ENCODE data around the gene ACSL6.

Gene ACSL6

GRCh38 chr5:131997727-131998117 lies 13.7 kb downstream of the ACSL6 start:
- DNase-seq: no peak

DNA sequence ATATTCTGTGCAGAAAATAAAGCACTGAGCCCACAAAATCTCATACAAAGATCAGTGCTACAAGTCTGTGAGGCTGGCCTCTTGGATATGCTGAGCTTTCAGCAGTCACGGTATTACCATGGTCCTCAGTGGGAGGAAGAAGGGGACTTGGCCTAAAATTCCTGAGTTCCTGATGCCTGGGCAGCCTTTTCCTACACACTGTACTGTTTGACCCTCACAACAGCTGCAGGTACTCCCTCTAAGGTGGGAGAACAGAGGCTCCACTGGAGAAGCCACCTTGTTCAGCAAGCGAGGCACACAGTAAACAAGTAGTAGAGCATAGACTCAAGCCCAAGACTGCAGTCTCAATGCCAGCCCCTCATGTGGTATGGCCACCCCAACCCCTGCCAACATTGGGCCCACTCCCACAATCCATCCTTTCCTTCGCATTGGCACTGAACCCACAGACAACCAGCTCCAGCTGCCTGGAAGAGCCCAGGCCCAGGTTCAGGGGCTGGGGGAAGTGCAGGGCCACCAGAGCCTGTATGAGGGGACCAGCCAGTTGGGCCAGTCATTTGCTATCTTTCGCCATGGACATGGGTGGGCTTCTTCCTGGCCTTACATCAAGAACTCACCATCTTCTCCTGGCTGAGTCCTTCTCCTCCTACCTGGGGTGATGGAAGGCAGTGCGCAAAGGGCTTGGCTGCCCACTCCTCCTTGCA lies 14.3 kb downstream of the ACSL6 start:
- DNase-seq: no peak

GRCh38 chr5:131996210-131997025 lies 15.0 kb downstream of the ACSL6 start:
- no peak for DNase-seq

GRCh38 chr5:131994533-131995226 lies 16.8 kb downstream of the ACSL6 start:
- no peak for DNase-seq

DNA sequence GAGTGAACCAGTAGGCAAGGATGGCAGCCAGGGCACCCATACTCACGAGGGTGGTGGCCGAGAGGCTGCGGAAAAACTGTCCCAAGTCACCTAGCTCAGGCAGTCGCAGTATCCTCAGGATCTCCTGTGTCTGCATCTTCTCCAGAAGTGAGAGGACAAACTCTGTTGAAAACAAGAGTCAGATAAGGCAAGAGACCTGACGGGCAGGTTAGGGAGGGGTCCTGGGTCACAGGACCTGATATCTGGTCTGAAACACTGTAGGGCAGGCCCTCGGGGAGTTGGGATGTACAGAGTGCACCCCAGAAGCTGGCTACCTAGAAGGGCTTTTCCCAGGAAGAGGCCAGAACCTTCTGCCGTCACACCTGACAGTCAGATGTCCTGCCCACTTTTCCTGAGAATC lies 17.4 kb downstream of the ACSL6 start:
- DNase-seq: no peak

- DNase-seq: no peak
Observed at GRCh38 chr5:131993676-131994075, 17.8 kb downstream of the ACSL6 start.

GRCh38 chr5:131992370-131992769 lies 19.1 kb downstream of the ACSL6 start:
- DNase-seq: no peak

- DNase-seq: no peak
Observed at GRCh38 chr5:131991593-131992324, 19.7 kb downstream of the ACSL6 start.

GRCh38 chr5:131990716-131991115 lies 20.7 kb downstream of the ACSL6 start:
- DNase-seq: no peak

DNA sequence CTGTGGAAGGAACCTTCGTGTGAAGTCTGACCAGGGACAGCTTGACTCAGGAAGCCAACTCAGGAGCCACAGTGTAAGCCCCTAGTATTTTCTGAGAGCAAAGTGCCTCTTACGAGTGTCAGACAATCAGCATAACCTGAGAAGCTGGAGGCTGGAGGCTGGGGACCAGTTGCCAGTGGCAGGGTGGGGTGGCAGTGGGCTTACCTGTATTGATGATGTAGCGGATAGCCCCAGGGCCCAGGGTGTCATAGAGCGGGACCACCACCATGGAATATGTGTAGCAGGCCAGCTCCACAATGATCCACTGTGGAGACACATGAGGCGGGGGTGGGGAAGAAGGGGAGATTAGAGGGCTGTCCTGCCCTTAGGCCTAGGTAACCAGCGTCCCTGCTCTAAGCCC lies 22.9 kb downstream of the ACSL6 start:
- no peak for DNase-seq

- DNase-seq: no peak
Observed at GRCh38 chr5:131987251-131987650, 24.2 kb downstream of the ACSL6 start.

DNA sequence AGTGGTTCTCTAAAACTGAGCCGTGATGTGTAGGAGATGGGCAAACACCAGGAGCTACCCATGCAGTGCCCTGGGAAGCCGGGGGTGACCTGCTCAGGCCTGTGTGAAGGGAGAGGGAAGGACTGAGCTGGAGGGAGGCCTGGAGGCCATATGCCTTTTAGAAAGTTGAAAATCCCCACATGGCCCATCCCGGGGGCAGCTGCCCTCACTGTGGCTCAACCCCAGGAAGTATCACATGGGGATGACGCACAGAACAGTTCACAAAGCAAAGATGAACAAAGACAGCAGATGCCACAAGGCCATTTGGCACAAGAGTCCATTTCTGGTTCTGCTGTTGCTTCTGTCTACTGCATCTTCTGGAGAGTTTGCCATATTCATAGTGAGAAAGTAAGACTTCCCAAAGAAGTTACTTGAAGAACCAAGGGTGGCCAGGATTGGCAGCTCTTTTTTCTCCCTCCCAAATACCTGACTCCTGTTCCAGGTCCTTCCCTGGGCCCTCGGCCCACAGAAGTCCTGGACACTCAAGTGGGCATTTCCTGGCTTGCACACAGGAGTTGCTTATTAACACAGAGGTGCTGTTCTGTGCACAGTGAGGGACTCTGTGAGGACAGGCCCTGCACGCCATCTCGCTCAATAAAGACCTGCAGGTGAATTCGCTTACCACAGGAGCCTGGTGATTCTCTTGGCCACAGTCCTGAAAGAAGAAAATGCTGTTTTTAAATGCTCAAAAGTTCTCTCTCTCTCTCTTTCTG lies 25.1 kb downstream of the ACSL6 start:
- DNase-seq: no peak

GRCh38 chr5:131984956-131985665 lies 26.3 kb downstream of the ACSL6 start:
- DNase-seq: no peak

GRCh38 chr5:131983244-131983771 lies 28.1 kb downstream of the ACSL6 start:
- DNase-seq: no peak

- no peak for DNase-seq
Observed at GRCh38 chr5:131981516-131981915, 29.9 kb downstream of the ACSL6 start.

DNA sequence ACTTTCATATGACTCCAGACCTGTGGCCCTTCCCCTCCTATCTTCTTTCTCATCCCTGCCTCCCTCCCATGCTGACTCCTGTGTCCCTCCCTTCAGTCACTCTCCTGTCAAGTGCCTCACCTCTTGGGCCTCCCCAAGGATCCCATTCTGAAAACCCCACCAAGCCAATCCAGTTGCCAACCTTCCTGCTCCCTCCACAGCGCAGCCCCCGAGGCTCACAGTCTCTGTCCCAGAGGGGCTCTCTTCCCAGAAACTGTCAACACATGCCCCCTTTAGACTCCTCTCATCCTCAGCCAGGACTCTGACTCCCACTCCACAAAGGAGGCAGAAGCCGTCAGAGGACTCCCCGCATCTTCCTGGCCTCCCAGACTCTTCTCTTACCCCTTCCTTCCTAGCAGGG lies 30.8 kb downstream of the ACSL6 start:
- DNase-seq: no peak

GRCh38 chr5:131979816-131980215 lies 31.6 kb downstream of the ACSL6 start:
- no peak for DNase-seq

GRCh38 chr5:131977212-131977604 lies 34.2 kb downstream of the ACSL6 start:
- DNase-seq: no peak

- DNase-seq: no peak
Observed at GRCh38 chr5:131976414-131977211, 34.8 kb downstream of the ACSL6 start.

- DNase-seq: no peak
Observed at GRCh38 chr5:131974956-131975726, 36.3 kb downstream of the ACSL6 start.

Measured in NCI-H345 (cell line).